Measurements from ENCODE around the gene TMEM198. TPM values are rescaled to one million over a fixed set of nuclear protein-coding genes. Genes with fewer than 3 reads are reported as not detected.
A peak's percentile ranks its signal among the peaks of the same experiment; 100 is the strongest.

The TMEM198 gene
- total and polyA plus RNA-seq, 9 of the 15 experiments (the other 6 are each of a cell fraction or from before 2014, with no cell fraction given) = 0.03 to 3.8 (median 1.0) TPM

- CTCF ChIA-PET (ENCODE audit: low intra/inter-chr PET ratio) = interaction anchor here (1.0 kb wide), 1 partner anchor 57 kb away, joined by 3 read pairs; no protein-coding TSS in a partner anchor
- Histone ChIP-seq H3K27me3 (ENCODE audit: control insufficient read depth in 2 of 2, insufficient read depth in 2 of 2, low read length in 2 of 2) (no peaks in the 10 kb centered on the region), H3K4me2 (ENCODE audit: insufficient read depth, low read length) (peak overlapping the region; percentile 68), H3K9me1 (ENCODE audit: control insufficient read depth, insufficient read depth, low read length) (no peaks in the 10 kb centered on the region), H3K79me2 (ENCODE audit: control insufficient read depth, insufficient read depth, low read length) (peaks cover 17% of the 10 kb centered on the region), H2AFZ (ENCODE audit: low read depth, low read length) (peak overlapping the region; percentile 94), H3K4me3 (0 out of 2 replicates have a peak overlapping the region, but pooled peaks have one; percentile 4), H3K4me1 (replicated peaks in 1 of 2; ENCODE audit: control insufficient read depth in 2 of 2, insufficient read depth in 2 of 2, low read length in 2 of 2) (peaks cover 9 to 20% of the 10 kb centered on the region in 2 experiments), H3K9me3 (replicated peaks; ENCODE audit: control insufficient read depth, insufficient read depth, low read depth, low read length) (no peaks in the 10 kb centered on the region), H3K9ac (ENCODE audit: insufficient read depth in 1 of 2, low read depth in 2 of 2, low read length in 2 of 2) (peak overlapping the region; percentile 62; a peak in 3 of 4 replicates), H4K20me1 (replicated peaks; ENCODE audit: control insufficient read depth, insufficient read depth, low read length) (no peaks in the 10 kb centered on the region), H3K36me3 (ENCODE audit: control insufficient read depth, insufficient read depth, low read length) (no peaks in the 10 kb centered on the region), H3K27ac (ENCODE audit: extremely low read depth, low read depth, low read length) (peak overlapping the region; percentile 90)
- in situ Hi-C loops (cut with MboI) = no loop called here
- BruUV-seq (replicated peaks) = no TSS peak
- intact Hi-C loops (cut with micrococcal nuclease) = loop anchor here (1.0 to 5.0 kb wide), 3 partner anchors 24 to 318 kb away; partner anchors contain the start of genes DNAJB2 and OBSL1
- peak; percentile 42 for ATAC-seq
- 0% methylated on average over 1 of the region's 3 CpGs for whole genome bisulfite sequencing (ENCODE audit: insufficient coverage, low coverage, missing lambda C conversion rate)
- POLR2A ChIA-PET = interaction anchor here (0.7 to 3.2 kb wide), 2 partner anchors 24 to 686 kb away, joined by 3 to 12 read pairs; partner anchors contain the start of genes INHA and OBSL1
- DNase-seq (ENCODE audit: extremely low read depth in 1 of 4, low spot score in 3 of 4) = peak; percentile 68 to 78 (median 71)
- peak; percentile 79 for FAIRE-seq
- TF ChIP-seq ZBTB43 (CRISPR knock-in tag; IDR thresholded peaks at IDR 0.05) (no peak), AFF1 (IDR thresholded peaks at IDR 0.05; ENCODE audit: low read depth in 1 of 2, partially characterized antibody in 2 of 2) (peak in 1 of 2 experiments; percentile 39), ZNF695 (CRISPR knock-in tag; IDR thresholded peaks at IDR 0.05) (no peak), ZNF445 (CRISPR knock-in tag; IDR thresholded peaks at IDR 0.05; ENCODE audit: low read depth) (no peak), EGR1 (conservative IDR thresholded peaks at IDR 0.05) (peak; percentile 85), E2F4 (CRISPR knock-in tag; IDR thresholded peaks at IDR 0.05; ENCODE audit: low read depth) (no peak), ZBTB11 (CRISPR knock-in tag; IDR thresholded peaks at IDR 0.05) (0 out of 6 replicates have a peak, but pooled peaks of 1 of the 3 experiments have one; percentile 35), POLR2A (conservative IDR thresholded peaks at IDR 0.05) (peak; percentile 45; the same call in 1 of the 2 replicates), NFIC (IDR thresholded peaks at IDR 0.05) (peak; percentile 96), NUFIP1 (IDR thresholded peaks at IDR 0.05; ENCODE audit: partially characterized antibody) (no peak), EP400 (IDR thresholded peaks at IDR 0.05) (peak; percentile 33; the same call in 1 of the 2 replicates)
Observed at GRCh38 chr2:219595256-219595655, 51.4 kb downstream of the TMEM198 start.

Data from K562 (cell line).